ENCODE data around the gene L3HYPDH. TPM values are rescaled to one million over a fixed set of nuclear protein-coding genes. Genes with fewer than 3 reads are reported as not detected.

The L3HYPDH gene
- 13.8 TPM for polyA plus RNA-seq (2012; ENCODE audit: insufficient read depth, insufficient read length)

DNA sequence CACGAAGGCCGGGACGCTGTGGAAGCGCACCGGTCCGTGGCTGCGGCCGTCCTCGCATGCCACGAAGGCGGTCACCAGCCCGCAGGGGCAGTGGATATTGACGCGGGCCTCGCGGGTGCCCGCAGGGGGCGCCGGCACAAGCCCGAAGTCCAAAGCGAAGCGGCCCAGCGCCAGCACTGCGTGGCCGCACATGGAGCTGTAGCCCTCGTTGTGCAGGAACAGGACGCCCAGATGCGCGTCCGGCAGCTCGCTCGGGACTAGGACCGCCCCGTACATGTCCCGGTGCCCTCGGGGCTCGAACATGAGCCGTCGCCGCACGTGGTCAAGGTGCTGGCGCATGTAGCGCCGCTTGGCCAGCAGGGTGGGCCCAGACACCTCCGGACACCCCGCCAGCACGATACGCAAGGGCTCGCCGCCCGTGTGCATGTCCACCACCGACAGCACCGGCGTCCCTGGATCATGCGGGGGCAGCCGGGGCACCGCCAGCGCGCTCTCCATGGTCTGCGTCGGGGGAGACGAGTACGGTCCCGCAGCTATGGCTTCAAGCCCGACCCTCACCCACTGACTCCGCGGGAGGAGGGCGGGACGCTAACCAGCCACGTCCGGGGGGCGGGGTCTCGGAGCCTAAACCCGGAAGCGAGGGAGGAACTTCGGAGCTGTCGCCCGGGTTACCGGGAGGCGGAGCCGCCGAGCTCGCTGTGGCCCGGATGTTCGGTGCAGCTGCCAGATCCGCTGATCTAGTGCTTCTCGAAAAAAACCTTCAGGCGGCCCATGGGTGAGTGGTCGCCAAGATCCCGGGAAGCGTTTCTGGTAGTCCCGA, at the start of gene L3HYPDH, which contains the start of gene JKAMP:
Gene L3HYPDH, minus strand, starts transcription at position 590 of the 820 bp plus-strand sequence. Its CDS starts 92 bp downstream, at position 498.
Gene JKAMP, plus strand, starts transcription at position 699 of the 820 bp plus-strand sequence. Its CDS starts 73 bp downstream, at position 772.
- peak within 1 kb of the TSS; percentile 90 for H3K4me3 ChIP-seq (ENCODE audit: low read length)
- DNase-seq (ENCODE audit: low read depth, low spot score), result peak; percentile 91

DNA sequence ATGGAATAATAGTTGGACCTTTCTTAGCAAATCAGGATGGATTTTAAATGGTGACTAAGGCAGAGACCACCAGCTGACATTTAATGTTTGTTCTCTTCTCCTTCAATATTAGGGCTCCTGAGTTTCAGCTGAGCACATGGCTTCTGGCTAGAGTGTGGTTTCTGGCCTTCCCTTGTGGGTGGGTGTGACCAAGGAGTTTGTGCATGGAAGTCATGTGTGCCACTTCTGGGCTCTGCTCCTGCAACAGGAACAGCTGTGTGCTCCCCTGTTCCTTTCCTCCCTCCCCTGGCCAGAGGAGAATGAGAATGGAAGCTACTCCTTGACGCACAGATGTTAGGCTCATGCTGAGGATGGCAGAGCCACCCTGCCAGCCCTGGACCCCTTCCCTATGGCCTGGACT, 48.2 kb upstream of the L3HYPDH start:
- H3K4me3 ChIP-seq (ENCODE audit: low read length), result no peak overlapping the region
- no peak for DNase-seq (ENCODE audit: low read depth, low spot score)

DNA sequence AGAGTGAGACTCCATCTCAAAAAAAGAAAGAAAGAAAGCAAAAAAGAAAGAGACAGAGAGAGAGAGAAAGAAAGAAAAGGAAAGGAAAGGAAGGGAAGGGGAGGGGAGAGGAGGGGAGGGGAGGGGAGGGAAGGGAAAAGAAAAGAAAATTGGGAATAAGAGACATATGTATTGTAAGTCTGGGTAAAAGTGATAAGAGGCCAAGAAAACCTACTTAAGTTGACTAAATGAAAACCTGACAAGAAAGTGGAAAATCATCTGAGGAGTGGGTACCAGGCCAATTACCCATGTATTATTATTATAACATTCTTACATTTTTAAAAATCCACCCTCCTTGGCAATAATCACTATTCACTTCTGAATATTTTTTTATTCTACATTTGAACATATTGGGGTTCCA, 46.1 kb upstream of the L3HYPDH start:
- H3K4me3 ChIP-seq (ENCODE audit: low read length), result no peak overlapping the region

DNA sequence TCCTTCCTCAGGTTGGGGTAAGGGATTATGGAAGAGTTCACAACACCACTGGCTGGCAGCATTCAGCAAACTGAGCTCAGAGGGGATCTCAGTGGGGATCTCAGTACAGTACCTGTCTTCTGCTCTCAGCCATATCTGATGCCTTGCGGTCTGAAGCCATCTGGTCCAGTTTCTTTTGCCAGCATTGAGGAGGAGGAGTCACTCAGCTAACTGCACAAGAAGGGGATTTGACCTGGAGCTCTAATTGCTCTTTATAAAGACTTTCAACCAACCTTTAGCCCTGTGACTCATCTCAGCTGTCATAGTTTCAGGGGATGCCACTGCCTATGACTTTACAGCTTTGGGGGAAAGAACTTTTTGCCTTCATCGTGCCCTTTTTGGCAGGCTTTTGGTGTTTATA, 45.0 kb upstream of the L3HYPDH start:
- no peak for DNase-seq (ENCODE audit: low read depth, low spot score)

More for the DNA sequence above, 46.1 kb upstream of the L3HYPDH start:
- no peak for DNase-seq (ENCODE audit: low read depth, low spot score)

DNA sequence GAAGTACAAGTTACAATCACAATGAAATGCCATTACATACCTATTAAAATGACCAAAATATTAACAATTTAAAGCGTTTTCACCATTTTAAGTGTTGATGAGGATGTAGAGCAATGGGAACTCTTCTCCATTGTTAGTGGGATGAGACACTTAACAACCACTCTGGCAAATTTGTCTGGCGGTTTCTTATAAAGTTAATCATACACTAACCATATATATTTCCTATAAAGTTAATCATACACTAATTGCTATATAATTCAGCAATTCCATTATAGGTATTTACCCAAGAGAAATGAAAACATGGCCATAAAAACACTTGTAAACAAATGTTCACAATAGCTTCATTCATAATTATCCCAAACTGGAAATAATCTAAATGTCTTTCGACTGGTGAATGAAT, 36.0 kb upstream of the L3HYPDH start:
- H3K4me3 ChIP-seq (ENCODE audit: low read length), result no peak overlapping the region

More for the DNA sequence above, 45.0 kb upstream of the L3HYPDH start:
- H3K4me3 ChIP-seq (ENCODE audit: low read length), result no peak overlapping the region

DNA sequence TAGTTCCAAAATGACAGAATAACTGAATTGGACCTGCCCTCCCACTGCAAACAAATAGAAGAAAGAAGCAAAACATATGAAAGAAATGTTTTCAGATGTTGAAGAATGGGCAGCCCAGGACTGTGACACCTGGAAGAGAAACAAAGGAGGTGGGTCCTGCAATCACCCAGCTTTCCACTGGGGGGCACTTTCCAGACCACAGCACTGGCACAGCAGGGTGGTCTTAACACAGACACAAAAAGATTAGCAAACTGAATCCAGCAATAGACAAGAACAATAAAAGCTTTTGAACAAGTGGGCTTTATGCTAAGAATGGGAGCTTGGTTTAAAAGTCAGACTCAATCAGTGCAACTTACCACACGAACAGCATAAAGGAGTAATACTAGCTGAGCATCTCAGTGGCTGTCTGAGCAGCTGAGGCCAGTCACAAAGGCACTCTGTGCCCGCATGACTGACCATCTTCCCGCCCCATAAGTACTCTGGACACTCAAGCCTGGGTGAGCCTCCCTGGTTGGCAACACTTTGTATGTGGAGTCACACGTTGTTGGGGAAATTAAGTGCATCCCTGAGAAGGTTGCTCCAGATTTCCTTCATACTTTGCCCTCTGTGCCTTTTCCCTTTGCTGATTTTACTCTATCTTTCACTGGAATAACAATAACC, 27.8 kb upstream of the L3HYPDH start:
- peak; percentile 28 for DNase-seq (ENCODE audit: low read depth, low spot score)
- no peak overlapping the region for H3K4me3 ChIP-seq (ENCODE audit: low read length)

More for the DNA sequence above, 36.0 kb upstream of the L3HYPDH start:
- DNase-seq (ENCODE audit: low read depth, low spot score), result no peak

DNA sequence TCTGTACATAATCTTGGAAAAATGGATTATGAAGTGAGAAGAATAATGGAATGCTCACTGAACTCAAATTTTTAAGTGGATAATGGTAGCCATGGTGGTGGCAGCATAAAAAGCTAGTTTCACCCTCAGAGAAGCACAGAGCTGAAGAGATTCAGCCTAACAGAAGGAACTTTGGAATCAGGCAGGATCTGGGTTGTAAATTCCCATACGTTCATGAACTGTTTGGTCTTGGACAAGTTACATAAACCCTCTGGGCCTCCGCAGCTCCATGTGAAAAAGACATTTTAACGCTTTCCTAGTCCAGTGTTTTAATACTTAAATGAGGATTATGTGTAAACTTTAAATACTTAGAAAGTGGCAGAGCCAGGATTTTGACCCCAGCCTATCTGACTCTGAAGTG, 26.8 kb upstream of the L3HYPDH start:
- no peak overlapping the region for H3K4me3 ChIP-seq (ENCODE audit: low read length)
- DNase-seq (ENCODE audit: low read depth, low spot score), result no peak

DNA sequence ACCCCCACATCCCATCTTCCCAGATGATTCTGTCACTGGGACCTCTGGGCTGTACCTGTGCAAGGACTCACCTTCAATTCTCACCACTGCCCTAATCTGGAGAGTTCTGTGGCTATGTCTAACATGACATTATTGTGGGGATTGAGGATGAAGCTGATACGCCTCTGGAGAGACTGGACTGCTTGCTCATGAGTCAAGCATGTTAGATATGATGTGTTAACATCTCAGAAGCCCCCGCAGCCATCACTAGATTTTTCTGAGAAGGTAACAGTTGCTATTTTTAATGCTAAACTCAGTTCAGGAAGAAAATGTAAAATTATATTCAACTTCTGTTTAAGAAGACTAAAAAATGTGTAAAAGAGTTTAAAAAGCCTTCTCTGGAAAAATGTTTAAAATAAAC, 25.8 kb upstream of the L3HYPDH start:
- no peak overlapping the region for H3K4me3 ChIP-seq (ENCODE audit: low read length)
- DNase-seq (ENCODE audit: low read depth, low spot score), result no peak

DNA sequence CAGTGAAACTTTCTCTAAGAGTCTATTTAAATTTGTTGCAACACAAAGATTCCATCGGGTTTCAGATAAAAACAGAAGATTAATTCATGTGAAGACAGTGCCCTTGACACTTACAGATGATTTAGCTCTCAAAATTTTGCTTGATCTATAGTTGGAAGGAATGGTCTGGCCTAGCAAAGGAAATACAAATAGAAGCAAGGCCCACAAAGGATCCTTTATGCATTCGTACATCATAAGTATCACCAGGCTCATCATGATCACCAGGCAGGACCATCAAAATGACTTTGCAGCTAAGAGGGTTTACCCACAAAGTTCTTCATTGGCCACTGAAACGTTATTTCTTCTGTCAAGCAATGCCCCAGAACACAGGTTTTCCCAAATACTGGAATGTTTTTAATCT, 24.9 kb upstream of the L3HYPDH start:
- no peak overlapping the region for H3K4me3 ChIP-seq (ENCODE audit: low read length)
- no peak for DNase-seq (ENCODE audit: low read depth, low spot score)

DNA sequence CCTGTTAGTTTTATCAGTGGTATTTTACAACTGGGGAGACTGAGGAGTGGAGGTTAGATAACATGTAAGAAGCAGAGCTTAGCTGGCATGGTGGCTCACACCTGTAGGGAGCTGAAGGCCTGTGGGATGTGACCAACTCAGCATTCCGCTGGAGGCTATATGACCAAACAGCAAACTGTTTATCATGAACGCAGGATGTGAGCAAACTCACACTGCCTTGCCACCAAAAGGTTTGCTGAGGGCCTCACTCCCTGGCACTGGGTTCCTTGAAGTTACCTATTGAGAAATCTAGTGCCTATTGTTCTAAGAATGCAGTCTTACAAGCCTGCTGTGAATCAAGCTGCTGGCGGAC, 23.5 kb upstream of the L3HYPDH start:
- no peak for DNase-seq (ENCODE audit: low read depth, low spot score)
- no peak overlapping the region for H3K4me3 ChIP-seq (ENCODE audit: low read length)

DNA sequence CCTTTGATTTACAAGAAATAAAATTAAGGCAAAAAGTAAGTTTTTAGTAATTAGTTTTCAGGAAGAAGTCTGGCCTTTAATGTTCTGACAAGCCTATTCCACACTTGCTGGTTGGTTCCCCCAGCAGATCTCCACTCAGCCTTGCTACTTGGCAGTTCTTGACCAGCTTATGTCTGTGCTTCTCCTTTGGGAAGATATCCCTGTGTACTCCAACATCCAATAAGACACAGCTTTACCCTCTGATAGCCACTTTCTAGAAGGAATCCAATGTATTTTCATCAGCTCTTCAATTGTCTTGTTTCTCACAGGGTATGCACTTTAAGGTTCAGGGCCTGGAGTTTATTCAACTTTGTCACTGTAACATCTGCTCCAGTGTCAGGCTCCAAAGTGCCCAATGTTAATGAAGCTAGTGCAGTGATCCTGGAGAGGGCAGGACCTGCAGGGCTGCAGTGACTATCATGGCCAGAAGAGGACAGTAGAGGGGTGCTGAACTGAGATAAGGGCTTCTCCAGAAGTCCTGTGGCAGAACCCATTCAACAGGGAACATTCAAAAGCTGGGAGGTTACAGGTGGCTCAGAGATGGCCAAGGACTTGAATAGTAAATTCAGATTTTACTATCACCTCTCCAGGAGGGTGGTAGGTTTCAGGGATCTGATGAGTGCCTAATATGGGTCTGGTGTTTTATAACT, 23.0 kb upstream of the L3HYPDH start:
- DNase-seq (ENCODE audit: low read depth, low spot score), result peak; percentile 28
- H3K4me3 ChIP-seq (ENCODE audit: low read length), result no peak overlapping the region

DNA sequence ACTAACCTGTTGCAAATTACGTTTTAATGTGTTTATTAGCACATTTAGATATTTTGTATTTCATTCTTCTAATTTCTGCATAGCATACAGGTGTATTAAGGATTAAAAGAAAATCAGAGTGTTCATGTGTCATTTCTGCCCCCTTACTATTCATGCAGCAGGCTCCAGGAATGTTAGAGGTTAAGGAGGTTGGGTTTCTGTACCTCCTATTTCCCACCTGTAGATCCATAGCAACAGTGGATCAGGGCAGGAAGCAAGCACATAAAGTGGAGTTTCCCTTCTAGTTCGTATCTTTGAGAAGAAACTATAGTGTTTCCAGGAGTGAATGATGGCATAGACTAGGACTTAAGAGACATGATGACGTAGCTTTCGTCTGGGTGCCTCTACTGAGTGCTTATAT, 19.0 kb upstream of the L3HYPDH start:
- H3K4me3 ChIP-seq (ENCODE audit: low read length), result no peak overlapping the region
- no peak for DNase-seq (ENCODE audit: low read depth, low spot score)

DNA sequence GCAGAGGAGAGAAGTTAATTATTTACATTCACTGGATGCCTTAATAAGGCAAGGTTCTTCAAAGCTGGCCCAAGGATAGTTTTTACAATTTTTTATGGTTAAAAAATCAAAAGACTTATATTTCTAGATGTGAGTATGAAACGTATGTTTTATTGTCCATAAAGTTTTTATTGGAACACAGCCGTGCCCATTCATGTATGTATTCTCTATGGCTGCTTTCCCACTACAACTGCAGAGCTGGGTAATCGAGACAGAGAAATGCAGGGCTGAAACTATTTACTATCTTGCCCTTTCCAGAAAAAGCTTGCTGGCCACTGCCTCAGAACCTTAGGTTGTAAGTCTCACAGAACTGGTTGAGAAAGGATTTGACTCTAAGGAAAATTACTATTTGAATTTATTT, 16.5 kb upstream of the L3HYPDH start:
- H3K4me3 ChIP-seq (ENCODE audit: low read length), result no peak overlapping the region
- no peak for DNase-seq (ENCODE audit: low read depth, low spot score)

DNA sequence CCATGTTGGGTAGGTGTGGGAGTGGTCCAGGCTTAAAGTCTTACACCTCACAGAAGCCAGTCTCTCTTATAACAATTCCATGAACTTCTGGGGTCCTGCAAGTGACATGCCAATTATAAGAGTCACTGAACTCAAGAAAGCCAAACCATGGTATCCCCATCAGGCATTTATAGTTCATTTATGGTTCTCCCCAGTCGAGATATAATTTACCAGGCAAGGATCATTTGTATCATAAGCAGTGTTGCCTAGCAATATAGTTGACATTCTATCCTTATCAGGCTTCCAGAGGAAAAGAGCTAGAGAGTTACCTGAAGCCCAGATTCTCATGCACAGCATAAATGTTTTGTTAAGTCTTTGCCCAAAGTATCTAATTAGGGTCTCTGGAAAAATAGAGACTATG, 8.2 kb upstream of the L3HYPDH start:
- H3K4me3 ChIP-seq (ENCODE audit: low read length), result no peak overlapping the region
- no peak for DNase-seq (ENCODE audit: low read depth, low spot score)

DNA sequence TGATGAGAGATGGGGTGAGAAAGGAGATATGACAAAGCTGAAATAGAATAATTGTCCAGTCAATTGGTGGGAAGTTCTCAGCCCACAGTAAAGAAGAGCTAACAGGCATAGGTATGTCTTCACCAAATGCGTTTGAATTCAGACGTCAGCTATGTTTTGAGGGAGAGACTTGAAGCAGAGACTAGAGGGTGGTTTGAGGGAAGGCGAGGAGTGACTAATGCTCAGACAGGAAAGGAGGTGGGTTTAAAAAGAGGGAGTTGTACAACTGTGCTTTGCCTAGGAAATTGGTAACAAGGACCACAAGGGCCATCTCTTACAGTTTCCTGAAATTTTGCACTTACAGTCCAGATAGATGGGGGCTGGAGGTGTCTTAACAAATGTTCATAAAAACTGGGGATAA, 6.5 kb upstream of the L3HYPDH start:
- no peak for DNase-seq (ENCODE audit: low read depth, low spot score)
- H3K4me3 ChIP-seq (ENCODE audit: low read length), result no peak overlapping the region

DNA sequence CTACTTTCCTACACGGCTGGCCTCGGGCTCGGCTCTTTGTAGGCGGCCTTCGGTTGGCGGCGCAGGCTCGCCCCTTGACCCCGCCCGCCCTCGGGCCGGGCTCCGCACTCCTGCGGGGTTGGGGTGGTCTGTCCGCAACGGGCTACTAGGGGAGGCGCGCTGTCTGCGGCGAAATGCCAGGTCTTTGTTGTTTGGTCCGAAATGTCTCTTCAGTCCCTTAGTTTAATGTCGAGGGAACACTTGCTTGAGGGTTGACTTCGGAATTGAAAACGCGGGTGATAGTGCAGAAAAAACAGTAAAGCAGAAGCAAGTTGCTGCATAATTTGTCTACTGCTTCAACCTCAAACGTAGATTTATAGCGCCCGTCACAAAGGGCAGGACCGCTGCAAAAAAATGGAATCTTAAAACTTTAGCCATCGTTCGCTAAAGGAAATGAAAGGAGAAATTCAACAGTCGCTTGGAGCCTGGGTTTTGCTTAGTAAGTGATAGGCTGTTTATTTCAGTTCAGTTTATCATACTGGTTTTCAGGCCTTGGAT, 499 bp upstream of the L3HYPDH start:
- H3K4me3 ChIP-seq (ENCODE audit: low read length), result peak overlapping the region; percentile 90
- DNase-seq (ENCODE audit: low read depth, low spot score), result peak; percentile 10

DNA sequence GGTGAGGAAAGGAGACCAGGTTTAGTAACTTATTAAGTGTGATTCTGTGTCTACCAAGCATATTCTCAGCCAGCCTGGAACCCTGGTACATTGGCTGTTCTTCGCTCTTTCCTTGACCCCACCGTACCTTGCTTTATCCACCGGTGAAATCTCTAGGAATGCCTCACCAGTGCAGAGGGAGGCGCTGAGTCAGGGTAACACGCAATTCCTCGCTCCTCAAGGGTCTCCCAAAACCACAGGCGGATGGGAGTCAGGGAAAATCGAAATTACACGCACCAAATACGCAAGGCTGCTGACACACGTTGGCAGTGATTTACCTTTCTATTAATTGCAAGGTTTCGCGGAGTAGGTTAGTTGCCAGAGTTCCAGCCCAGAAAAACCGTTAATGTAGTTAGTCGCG, 845 bp downstream of the L3HYPDH start:
- peak overlapping the region; percentile 90 for H3K4me3 ChIP-seq (ENCODE audit: low read length)
- DNase-seq (ENCODE audit: low read depth, low spot score), result no peak

DNA sequence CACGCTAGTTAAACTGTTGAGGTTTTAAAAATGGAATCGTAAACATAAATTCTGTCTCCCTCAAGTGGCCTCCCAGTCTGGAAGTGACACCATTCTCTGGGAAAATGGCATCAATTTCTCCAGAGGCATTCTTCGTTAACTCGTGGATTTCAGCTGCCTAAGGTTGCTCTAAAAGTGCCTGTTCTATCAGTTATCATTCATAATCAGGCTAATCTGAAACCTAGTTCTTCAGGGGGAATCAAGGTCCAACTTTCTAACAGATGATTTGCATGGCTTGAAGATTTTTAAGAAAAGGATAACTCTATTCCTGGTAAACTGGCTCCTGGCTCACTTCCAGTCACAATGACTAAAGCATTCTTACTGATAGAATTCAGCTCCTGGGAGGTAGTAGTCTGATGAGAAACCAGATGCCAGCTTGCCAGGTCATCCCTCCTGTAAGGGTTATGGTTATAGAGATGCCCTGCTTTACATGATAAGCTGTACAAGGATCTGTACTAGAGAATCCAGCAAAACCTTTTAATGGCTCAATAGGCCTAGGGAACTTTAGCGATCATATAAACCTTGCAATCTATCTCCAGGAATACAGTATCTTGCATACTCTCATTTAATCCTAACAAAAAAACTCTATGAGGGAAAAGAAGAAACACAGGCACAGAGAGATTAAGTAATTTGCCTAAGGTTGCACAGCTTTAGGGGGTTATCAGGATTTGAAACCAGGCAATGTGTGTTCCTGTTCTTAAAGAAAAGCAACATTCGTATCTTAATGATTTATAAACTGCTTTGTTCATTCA, 1.5 kb downstream of the L3HYPDH start:
- DNase-seq (ENCODE audit: low read depth, low spot score), result no peak
- H3K4me3 ChIP-seq (ENCODE audit: low read length), result peak overlapping the region; percentile 90

All from Jurkat, Clone E6-1 (cell line).